Colonic mucosa (tissue), 4 donors: ENCODE measurements around the gene TSTD1. TPM values are rescaled to one million over a fixed set of nuclear protein-coding genes. Genes with fewer than 3 reads are reported as not detected.
"Not testable (repeated sequence)": the region's sequence is repeated elsewhere in the genome, so short reads cannot be mapped to it uniquely, and the experiment has no call there.

ENCODE experiments used
- DNase-seq: peaks from one replicate; pipeline ENCODE4 v3.0.0-alpha.2; 2020
- H3K27ac ChIP-seq: fragments of 200-600 bp; one replicate; pipeline ENCODE4 v1.8.0; 2021
- H3K27me3 ChIP-seq: fragments of 200-600 bp; one replicate; pipeline ENCODE4 v1.8.0; 2021
- H3K36me3 ChIP-seq: fragments of 200-600 bp; one replicate; pipeline ENCODE4 v1.8.0; 2021
- H3K4me1 ChIP-seq: fragments of 200-600 bp; one replicate; pipeline ENCODE4 v1.8.0; 2021; ENCODE audit warnings: mild to moderate bottlenecking
- H3K4me3 ChIP-seq: fragments of 200-600 bp; one replicate; pipeline ENCODE4 v1.8.0; 2021
- H3K9ac ChIP-seq, 2 donors: one replicate each; pipeline ENCODE4 v1.7.0; 2013; ENCODE audit warnings: control low read depth in 2 of 2, low read depth in 2 of 2, low read length in 2 of 2
- H3K9me3 ChIP-seq: fragments of 200-600 bp; one replicate; pipeline ENCODE4 v1.8.0; 2021
- intact Hi-C: fragments of 100-400 bp; cut with DNase I; formaldehyde crosslinking; loops from one replicate; pipeline ENCODE4 v1.14.1; 2022
- total RNA-seq, 2 donors: library from RNA; stranded (reverse); fragmentation: NEBNext Ultra II Directional in 1 of 2; extraction: Animal tissue kit (Norgen Biotek cat#: 25700) in 1 of 2; gene quantifications; one replicate each; pipeline ENCODE4 v1.2.1, GENCODE V29; 2021
- TF ChIP-seq, protein P1 (sequence below): fragments of 200-600 bp; IDR thresholded peaks from one replicate; pipeline ENCODE4 v1.8.0; 2022; ENCODE audit warnings: antibody characterized with exemption, mild to moderate bottlenecking
- donor health status: healthy.
- donor health status: DM: no; HTN: no; CAD: no.
- donor health status: DM: no; HTN: no; CAD: no.

Gene TSTD1
- total RNA-seq, 2 donors from 2014 or later: 74.7 to 87.8 TPM

DNA sequence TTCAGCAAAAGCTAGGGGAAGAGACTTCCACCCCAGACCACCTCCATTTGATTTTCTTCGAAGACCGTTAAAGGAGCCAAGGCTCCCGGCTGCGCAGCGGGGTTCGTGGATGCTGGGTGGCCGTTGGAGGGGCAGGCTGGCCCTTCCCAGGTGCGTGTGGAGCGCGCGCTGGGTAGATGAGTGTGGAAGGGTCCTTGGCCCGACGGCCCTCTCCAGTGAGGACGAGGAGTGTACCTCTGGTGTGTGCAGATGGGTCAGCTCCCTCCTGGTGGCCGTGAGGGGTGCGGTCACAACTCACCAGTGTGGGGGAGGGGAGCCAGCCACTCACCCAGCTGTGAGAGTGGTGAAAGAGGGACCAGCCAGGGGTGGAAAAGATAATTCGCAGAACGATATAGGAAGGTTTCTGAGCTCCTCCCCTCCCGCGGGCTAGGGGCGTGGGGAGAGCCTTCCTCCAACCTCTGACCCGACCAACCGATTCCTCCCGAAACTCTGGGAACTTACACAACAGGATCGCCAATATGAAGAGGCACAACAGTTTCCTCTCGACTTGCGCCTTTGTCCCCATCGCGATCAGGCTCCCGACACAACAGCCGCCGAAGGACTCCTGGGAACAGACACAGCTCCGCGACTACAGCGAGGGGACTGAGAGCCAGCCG, 18.1 kb downstream of the TSTD1 start, which contains the start of gene F11R:
Gene F11R (minus strand): TSS at position 644 of the 656 bp plus-strand sequence. CDS start 79 bp downstream, at position 565.
- peak within 1 kb of the TSS; percentile 48 for H3K4me3 ChIP-seq
- no peaks in the 10 kb centered on the region for H3K9me3 ChIP-seq
- peak within 1 kb of the TSS; percentile 73 for H3K27ac ChIP-seq
- no peaks in the 10 kb centered on the region for H3K27me3 ChIP-seq
- peak; percentile 77 for DNase-seq
- peak within 1 kb of the TSS; percentile 78 to 99 for H3K9ac ChIP-seq
- intact Hi-C loops: no loop called here
- peaks cover 11% of the 10 kb centered on the region for H3K4me1 ChIP-seq
- TF ChIP-seq, protein P1, sequence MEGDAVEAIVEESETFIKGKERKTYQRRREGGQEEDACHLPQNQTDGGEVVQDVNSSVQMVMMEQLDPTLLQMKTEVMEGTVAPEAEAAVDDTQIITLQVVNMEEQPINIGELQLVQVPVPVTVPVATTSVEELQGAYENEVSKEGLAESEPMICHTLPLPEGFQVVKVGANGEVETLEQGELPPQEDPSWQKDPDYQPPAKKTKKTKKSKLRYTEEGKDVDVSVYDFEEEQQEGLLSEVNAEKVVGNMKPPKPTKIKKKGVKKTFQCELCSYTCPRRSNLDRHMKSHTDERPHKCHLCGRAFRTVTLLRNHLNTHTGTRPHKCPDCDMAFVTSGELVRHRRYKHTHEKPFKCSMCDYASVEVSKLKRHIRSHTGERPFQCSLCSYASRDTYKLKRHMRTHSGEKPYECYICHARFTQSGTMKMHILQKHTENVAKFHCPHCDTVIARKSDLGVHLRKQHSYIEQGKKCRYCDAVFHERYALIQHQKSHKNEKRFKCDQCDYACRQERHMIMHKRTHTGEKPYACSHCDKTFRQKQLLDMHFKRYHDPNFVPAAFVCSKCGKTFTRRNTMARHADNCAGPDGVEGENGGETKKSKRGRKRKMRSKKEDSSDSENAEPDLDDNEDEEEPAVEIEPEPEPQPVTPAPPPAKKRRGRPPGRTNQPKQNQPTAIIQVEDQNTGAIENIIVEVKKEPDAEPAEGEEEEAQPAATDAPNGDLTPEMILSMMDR: no peak
- H3K36me3 ChIP-seq: no peaks in the 10 kb centered on the region

DNA sequence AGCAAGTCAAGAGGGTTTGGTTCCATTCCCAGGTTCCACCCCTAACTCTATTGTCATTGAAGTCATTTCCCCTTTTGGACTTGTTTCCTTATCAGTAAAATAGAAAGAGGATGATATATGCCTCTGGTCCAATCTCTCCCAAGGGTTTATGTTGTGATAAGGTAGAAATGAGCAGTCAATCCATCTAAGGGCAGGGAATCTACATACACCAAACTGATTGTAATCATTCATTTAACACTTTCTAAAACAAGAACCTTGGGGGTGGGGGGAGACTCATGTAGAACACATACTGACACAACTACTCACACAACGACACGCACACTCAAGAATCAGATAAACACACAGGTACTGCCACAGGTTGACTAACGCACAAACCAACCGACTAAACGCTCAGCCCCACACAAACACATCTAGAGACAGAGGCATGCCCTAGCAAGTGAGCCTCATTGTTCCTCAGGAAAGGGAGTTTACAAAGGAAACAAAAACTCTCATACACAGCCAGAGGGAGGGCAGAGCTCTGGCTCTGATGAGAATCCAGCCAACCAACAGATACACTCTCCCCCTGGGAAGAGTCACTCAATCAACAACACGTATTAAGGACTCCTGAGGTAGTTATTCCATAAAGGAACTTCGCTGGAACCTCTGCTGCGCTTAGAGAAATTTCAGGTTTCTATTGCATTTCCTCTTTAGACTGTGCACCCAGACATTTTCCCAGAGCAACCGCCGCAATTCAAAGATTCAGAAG, 18.8 kb downstream of the TSTD1 start:
- H3K9ac ChIP-seq: peak overlapping the region; percentile 78 to 99
- H3K4me3 ChIP-seq: peak overlapping the region; percentile 48
- no peaks in the 10 kb centered on the region for H3K27me3 ChIP-seq
- no peaks in the 10 kb centered on the region for H3K36me3 ChIP-seq
- peak overlapping the region; percentile 69 for H3K27ac ChIP-seq
- no peak for DNase-seq
- H3K4me1 ChIP-seq: peaks cover 11% of the 10 kb centered on the region
- TF ChIP-seq, protein P1: no peak
- intact Hi-C loops: no loop called here
- no peaks in the 10 kb centered on the region for H3K9me3 ChIP-seq

DNA sequence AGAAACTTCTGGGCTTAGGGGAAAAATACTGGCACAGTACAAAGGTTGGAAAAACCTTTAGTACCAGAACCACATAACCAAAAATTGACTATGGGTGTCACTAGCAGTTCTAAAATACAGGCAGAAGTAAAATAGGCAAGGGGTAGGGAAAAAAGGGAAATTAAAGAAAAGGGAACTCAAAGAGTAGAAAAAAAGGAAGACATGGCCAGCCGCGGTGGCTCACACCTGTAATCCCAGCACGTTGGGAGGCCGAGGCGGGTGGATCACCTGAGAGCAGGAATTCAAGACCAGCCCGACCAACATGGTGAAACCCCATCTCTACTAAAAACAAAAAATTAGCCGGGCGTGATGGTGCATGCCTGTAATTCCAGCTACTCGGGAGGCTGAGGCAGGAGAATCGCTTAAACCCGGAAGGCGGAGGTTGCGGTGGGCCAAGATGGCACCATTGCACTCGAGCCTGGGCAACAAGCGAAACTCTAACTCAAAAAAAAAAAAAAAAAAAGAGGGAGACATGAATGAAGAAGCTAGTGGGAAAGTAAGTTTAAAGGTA, 19.6 kb downstream of the TSTD1 start:
- intact Hi-C loops, DNase-seq, H3K36me3 ChIP-seq, H3K27me3 ChIP-seq, H3K9me3 ChIP-seq: not testable (repeated sequence)
- H3K4me3 ChIP-seq: peak overlapping the region; percentile 48
- peak overlapping the region; percentile 69 for H3K27ac ChIP-seq
- peaks cover 11% of the 10 kb centered on the region for H3K4me1 ChIP-seq
- H3K9ac ChIP-seq: peak overlapping the region in 1 of 2 donors; percentile 99

DNA sequence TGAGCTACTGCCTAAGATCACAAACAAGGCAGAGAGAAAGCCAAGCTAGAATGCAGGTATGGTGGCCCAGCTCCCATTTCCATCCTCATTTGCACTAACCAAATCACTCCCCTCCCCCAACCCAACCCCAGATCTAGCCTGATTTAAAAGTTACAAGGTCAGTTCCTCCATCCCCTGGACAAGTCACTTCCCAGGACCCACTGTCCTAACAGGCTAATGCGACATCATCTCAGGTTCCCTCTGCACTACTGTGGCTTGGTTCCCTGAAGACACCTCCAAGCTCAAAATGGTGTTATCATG, 20.2 kb downstream of the TSTD1 start:
- Histone ChIP-seq H3K9ac (peak overlapping the region; percentile 13 to 20), H3K4me3 (peak overlapping the region; percentile 5), H3K27me3 (no peaks in the 10 kb centered on the region)

DNA sequence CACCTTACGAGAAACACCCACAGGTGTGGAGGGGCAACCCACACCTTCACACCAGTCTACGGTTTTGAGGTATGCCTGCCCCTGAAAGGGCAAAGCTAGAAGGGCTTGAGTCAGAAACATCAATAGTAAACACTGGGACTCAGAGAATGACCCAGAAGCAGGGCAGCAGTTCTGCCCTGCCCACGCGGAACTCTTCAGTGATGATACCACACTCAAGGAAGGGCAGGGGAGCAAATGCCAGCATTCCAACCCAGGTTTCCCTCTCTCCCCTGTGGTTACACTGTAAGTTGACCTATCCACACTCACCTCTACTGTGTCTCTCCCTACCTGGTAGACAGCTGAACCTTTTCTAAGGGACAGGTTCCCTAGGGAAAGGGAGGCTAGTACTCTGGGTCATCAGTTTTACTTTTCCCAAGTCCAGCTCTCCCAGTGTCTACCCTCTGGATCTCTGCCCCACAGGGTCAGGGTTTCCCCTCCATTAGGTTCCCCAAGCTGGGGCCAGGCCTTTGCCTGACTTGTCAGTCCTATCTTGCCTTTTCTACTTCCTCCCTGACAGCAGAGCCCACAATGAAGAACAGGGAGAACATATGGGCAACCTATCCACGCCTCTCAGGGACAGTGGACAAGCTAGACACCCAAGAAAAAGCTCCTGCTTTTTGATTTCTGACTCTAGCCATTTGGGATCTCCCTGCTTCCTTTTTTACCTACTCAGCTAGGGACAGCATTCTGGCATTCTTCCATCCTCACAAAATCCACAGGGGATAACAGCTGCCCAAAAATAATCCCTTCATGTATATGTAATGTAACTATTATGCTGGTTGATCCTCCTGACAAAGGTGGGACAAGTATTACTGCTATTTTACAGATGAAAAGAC, 20.8 kb downstream of the TSTD1 start:
- Histone ChIP-seq H3K9ac (peak overlapping the region; percentile 13 to 20), H3K27ac (peak overlapping the region; percentile 48), H3K4me1 (peaks cover 11% of the 10 kb centered on the region), H3K9me3 (no peaks in the 10 kb centered on the region), H3K27me3 (no peaks in the 10 kb centered on the region), H3K4me3 (no peak overlapping the region), H3K36me3 (no peaks in the 10 kb centered on the region)
- DNase-seq: no peak
- intact Hi-C loops: no loop called here
- TF ChIP-seq, protein P1: no peak

More for the DNA sequence above, 20.2 kb downstream of the TSTD1 start:
- H3K9me3 ChIP-seq: no peaks in the 10 kb centered on the region
- H3K36me3 ChIP-seq: no peaks in the 10 kb centered on the region
- intact Hi-C loops: no loop called here
- TF ChIP-seq, protein P1: no peak
- H3K27ac ChIP-seq: peak overlapping the region; percentile 48
- no peak for DNase-seq
- peaks cover 11% of the 10 kb centered on the region for H3K4me1 ChIP-seq

DNA sequence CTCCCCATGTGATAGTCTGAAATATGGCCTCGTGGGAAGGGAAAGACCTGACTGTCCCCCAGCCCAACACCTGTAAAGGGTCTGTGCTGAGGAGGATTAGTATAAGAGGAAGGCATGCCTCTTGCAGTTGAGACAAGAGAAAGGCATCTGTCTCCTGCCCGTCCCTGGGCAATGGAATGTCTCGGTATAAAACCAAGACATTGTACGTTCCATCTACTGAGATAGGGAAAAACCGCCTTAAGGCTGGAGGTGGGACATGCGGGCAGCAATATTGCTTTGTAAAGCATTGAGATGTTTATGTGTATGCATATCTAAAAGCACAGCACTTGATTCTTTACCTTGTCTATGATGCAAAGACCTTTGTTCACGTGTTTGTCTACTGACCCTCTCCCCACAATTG, 21.6 kb downstream of the TSTD1 start:
- H3K27me3 ChIP-seq, H3K9ac ChIP-seq, DNase-seq, intact Hi-C loops, H3K4me3 ChIP-seq, H3K9me3 ChIP-seq, H3K36me3 ChIP-seq: not testable (repeated sequence)
- Histone ChIP-seq H3K4me1 (peaks cover 11% of the 10 kb centered on the region), H3K27ac (peak overlapping the region; percentile 22)

DNA sequence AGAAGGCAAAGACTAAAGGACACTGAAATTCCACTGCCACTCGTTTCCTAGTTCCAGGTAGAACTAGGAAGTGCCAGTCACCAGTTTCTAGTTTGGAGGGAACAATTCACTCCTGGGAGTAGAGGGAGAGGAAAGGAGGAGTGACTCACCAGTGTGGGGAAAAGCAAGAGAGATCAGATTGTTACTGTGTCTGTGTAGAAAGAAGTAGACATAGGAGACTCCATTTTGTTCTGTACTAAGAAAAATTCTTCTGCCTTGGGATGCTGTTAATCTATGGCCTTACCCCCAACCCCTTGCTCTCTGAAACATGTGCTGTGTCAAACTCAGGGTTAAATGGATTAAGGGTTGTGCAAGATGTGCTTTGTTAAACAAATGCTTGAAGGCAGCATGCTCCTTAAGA, 22.1 kb downstream of the TSTD1 start:
- DNase-seq, H3K36me3 ChIP-seq, H3K9me3 ChIP-seq, H3K4me3 ChIP-seq, intact Hi-C loops, H3K9ac ChIP-seq, H3K27me3 ChIP-seq: not testable (repeated sequence)
- H3K27ac ChIP-seq: peak overlapping the region; percentile 41
- peaks cover 11% of the 10 kb centered on the region for H3K4me1 ChIP-seq
